IPS-18c (cell line): ENCODE results near the gene CLIP2.
"Not testable (repeated sequence)": the region's sequence is repeated elsewhere in the genome, so short reads cannot be mapped to it uniquely, and the experiment has no call there.

Experiments used
- H3K4me3 ChIP-seq: 2 replicates; pipeline ENCODE4 v1.7.0; 2013; ENCODE audit warnings: low read depth, mild to moderate bottlenecking, low read length, moderate library complexity; ENCODE audit not compliant: insufficient read depth
- H3K9me3 ChIP-seq: one replicate; pipeline ENCODE4 v1.6.1; 2013; ENCODE audit warnings: mild to moderate bottlenecking, low read length, moderate library complexity; ENCODE audit not compliant: control insufficient read depth, insufficient read depth

CLIP2 gene

DNA sequence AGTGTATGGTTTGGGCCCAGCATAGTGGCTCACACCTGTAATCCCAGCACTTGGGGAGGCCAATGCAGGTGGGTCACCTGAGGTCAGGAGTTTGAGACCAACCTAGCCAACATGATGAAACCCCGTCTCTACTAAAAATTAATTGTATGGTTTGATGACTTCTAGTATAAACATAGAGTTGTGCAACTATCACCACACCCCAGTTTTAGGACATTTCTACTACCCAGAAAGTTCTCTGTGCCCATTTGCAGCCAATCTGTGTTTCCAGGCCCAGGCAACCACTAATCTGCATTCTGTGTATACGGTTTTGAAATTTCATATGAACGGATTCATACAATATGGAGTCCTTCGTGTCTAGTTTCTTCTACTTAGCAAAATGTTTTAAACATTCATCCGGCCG lies 20.0 kb downstream of the CLIP2 start:
- no peaks in the 10 kb centered on the region for H3K9me3 ChIP-seq
- no peak overlapping the region for H3K4me3 ChIP-seq

DNA sequence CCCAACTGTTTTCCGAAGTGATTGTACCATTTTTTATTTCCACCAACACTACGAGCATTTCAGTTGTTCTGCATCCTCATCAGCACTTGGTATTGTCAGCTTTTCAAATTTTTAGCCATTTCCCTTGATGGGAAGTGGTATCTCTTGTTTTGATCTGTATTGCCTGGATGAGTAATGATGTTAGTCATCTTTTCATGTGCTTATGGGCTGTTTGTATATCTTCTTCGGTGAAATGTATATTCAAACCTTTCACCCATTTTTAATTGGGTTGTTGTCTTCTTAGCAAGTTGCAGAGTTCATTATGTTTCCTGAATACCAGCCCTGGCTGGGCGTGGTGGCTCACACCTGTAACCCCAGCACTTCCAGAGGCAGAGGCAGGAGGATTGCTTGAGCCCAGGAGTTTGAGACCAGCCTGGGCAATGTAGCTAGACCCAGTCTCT lies 22.1 kb downstream of the CLIP2 start:
- H3K4me3 ChIP-seq = no peak overlapping the region

DNA sequence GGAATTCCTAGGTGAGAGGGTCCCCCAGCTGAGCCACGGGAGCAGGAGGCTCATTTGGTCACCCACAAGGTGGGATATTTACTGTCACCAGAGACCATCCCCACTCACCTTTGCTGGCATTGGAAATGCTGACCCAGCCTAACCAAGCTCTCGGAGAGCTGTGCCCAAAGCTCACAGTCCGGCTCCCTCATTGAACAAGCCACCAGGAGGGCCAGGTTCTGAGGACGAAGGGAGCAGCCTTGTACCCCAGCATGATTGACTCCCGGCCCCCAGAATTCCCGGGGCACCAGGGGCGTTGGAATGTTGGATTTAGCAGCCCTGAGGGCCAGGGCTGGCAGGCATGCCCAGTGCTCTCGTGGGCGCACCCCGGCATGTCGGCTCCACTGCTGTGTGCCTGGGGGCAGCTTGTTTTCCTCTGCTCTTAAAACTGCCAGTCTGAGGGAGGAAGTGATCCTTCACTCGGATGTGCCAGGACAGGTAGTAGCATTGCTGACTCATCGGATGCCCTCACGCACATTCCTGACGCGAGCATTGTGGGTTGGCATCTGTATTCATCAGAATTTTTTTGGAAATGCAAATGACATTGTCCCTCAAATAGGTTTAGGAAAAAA lies 23.3 kb downstream of the CLIP2 start:
- no peak overlapping the region for H3K4me3 ChIP-seq
- no peaks in the 10 kb centered on the region for H3K9me3 ChIP-seq

More for the DNA sequence above, 22.1 kb downstream of the CLIP2 start:
- H3K9me3 ChIP-seq = no peaks in the 10 kb centered on the region

DNA sequence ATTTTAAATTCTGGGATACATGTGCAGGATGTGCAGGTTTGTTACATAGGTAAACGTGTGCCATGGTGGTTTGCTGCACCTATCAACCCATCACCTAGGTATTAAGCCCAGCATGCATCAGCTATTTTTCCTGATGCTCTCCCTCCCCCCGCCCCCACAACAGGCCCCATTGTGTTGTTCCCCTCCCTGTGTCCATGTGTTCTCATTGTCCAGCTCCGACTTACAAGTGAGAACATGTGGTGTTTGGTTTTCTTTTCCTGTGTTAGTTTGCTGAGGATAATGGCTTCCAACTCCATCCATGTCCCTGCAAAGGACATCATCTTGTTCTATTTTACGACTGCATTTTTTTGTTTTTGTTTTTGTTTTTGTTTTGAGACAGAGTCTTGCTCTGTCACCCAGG lies 26.7 kb downstream of the CLIP2 start:
- not testable (repeated sequence) for H3K4me3 ChIP-seq, H3K9me3 ChIP-seq

DNA sequence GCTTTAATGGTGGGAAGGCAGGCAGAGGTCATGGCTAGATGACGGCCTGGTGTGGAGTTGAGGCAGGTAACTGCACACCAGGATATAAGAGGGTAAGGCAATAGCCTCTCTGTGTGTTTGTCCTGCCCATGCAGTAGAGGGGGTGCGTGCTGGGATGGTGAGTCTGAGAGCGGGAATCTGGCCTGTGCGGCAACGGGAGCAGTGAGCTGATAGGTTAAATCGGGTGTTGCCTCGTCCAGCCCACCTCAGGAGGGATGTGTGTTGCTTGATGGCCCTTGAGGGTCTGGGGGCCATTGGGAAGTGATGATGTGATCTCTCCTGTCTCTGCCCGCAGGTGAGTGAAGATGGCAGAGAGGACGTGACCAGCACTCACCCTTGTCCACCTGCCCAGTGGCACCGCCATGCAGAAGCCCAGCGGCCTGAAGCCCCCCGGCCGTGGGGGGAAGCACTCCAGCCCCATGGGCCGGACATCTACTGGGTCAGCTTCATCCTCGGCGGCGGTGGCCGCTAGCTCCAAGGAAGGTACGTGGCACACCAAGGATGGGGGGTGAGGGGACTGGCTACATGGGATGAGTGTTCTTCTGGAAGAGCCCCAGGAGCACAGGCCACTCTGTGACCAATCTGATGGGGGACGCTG lies 28.1 kb downstream of the CLIP2 start:
- H3K9me3 ChIP-seq = no peaks in the 10 kb centered on the region
- H3K4me3 ChIP-seq = no peak overlapping the region

DNA sequence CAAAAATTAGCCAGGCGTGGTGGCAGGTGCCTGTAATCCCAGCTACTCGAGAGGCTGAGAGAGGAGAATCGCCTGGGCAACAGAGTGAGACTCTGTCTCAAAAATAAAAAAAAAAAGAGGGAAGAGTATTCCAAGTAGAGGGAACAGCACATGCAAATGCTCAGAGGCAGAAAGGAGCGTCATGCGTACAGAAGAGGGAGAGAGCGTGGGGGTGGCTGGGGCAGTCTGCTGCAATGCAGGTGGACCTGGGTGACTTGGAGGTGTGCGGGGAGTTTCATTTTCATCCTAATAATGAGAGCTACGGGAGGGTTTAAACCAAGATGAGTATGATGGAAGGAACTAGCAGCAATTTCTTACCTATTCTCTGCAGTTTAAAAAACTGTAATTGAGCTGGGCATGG lies 28.8 kb downstream of the CLIP2 start:
- no peak overlapping the region for H3K4me3 ChIP-seq
- no peaks in the 10 kb centered on the region for H3K9me3 ChIP-seq

DNA sequence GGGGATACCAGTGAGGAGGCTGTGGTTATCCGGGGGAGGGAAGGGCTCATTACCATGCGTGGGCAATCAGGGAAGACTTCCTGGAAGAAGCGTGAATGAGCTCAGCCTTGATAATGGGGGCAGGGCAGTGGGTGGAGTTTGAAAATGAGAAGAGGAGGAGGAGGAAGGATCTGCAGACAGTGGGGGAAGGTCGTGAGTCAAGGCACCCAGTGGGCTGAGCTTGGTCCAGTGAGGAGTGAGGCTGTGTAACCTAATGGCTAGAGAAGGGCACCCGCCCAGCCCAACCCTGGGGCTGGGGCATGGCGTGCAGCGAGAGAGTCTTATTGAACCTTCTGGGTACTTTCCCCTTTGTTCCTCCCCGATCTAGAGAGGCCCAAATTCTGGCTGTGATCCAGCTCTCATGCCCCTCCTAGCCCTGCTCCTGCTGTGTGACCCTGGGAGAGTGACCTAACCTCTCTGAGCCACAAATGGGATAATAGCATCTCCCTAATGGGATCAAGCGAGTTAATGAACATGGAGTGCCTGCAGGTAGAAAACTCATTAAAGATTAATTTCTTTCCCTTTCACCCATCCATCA lies 31.5 kb downstream of the CLIP2 start:
- no peak overlapping the region for H3K4me3 ChIP-seq
- no peaks in the 10 kb centered on the region for H3K9me3 ChIP-seq

DNA sequence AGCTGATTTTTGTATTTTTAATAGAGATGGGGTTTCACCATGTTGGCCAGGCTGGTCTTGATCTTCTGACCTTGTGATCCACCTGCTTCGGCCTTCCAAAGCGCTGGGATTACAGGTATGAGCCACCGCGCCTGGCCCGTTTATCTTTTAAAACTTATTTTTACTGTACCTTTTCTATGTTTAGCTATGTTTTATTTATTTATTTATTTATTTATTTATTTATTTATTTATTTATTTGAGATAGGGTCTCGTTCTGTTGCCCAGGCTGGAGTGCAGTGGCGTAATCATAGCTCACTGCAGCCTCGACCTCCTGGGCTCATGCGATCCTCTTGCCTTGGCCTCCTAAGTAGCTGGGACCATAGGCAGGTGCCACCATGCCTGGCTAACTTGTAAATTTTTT lies 33.7 kb downstream of the CLIP2 start:
- not testable (repeated sequence) for H3K9me3 ChIP-seq, H3K4me3 ChIP-seq

DNA sequence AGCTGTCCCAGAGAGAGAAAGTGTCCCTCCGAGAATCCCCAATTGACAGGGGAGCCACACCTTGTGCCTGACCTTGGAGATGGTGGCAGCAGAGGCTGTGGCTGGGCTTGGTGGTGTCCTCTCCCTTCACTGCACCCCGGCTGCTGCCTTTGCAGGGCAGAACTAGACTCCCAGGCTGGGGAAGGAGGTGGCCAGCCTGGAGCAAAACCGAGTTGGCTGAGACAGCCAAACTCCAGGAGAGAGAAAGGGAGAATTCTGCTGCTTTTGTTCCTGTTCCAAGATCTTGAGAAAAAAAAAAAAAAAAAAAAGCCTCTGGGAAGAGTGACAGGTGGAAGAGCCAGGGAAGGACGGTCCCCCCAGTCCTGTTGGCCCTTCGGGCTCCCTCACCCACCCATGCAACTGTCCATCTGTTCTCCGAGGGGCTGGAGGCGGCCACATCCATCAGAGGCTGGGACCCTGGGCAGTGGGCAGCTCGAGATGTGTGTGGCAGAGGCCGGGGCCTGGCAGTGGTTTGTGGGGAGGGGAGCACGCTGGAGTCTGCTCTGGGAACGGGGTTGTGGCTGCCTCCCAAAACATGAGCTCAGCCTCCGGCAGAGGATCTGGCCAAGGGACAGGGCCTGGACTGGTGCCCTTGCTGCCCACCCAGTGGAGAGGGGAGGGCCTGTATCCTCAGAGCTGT lies 35.5 kb downstream of the CLIP2 start:
- no peaks in the 10 kb centered on the region for H3K9me3 ChIP-seq
- H3K4me3 ChIP-seq = no peak overlapping the region

DNA sequence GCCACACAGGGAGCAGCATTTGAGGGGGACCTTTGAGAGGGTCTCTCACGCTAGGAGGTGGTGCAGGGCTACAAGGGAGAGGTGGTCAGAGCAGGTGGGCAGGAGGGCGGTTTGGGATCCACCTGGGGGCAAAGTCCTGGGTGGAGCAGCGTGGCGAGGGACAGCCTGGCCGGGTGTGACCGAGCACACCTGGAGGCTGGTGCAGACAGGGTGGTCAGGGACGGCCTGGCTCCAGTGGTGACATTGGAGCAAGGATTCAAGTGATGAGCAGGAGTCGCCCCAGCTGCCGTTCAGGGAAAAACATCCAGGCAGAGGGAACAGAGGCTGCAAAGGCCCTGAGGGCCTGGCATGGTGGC lies 36.0 kb downstream of the CLIP2 start:
- H3K4me3 ChIP-seq = no peak overlapping the region
- H3K9me3 ChIP-seq = no peaks in the 10 kb centered on the region

DNA sequence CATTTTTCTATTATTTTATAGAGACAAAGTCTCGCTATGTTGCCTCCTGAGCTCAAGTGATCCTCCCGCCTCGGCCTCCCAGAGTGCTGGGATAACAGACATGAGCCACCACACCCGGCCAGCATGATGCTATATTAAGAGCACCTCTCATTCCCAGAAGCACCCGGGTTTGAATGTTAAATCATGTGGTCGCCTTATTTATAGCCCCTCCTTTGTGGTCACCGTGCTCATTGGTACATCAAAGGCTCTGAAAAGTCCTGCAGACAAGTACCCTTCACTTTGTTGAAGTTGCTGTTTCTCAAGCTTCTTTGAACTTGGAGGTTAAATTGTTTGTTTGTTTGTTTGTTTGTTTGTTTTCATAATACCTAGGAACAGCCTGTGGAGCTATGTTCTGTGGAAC lies 40.0 kb downstream of the CLIP2 start:
- no peaks in the 10 kb centered on the region for H3K9me3 ChIP-seq
- no peak overlapping the region for H3K4me3 ChIP-seq

DNA sequence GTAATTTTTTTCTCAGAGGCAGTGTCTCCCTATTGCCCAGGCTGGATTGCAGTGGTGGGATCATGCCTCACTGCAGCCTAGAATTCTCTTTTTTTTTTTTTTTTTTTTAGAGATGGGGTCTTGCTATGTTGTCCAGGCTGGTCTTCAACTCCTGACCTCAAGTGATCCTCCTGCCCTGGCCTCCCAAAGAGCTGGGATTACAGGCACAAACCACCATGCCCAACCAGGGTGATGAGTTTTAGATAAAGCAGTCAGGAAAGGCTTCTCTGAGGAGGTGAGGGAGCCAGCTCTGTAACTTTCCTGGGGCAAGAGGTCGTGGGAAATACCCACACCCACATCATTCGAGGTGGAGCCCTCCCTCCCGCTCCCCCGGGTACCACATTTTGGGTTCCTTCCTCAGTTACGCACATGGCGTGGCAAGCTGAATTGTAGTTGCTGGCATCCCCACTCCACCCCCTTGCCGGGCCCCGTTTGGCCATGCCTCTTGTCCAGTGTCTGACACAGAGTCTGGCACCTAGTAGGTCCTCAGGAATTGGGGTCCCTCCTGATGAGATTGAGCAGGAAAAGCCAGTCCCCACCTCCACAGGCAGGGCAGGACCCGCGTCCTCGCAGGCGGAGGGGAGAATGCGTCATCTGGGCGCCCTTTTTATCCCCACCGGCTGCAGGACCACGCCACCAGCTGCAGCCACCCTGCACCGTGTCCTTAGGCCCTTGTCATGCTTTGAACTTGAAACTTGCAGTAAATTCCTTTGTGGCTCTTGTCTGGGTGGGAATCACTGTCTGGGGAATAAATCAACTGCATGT lies 43.4 kb downstream of the CLIP2 start:
- no peak overlapping the region for H3K4me3 ChIP-seq
- peaks cover 2% of the 10 kb centered on the region for H3K9me3 ChIP-seq

DNA sequence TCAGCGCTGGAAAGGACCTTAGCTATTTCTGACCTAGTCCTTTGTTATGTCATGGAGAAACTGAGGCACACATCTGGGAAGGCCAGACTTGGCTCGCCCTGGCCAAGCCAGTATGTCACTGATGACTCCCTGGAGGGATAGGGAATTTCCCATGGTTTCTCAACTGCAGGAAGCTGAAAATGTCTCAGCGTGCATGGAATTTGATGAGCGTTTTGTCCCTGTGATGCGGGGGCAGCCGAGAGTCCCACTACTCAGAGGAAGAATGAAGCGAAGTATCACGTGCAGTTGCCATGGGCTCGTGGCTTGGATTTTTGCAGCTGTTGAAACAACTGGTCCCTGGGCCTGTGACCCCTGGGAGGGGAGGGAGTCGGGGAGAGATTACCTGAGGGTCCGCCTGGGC lies 44.8 kb downstream of the CLIP2 start:
- H3K9me3 ChIP-seq = peaks cover 2% of the 10 kb centered on the region

DNA sequence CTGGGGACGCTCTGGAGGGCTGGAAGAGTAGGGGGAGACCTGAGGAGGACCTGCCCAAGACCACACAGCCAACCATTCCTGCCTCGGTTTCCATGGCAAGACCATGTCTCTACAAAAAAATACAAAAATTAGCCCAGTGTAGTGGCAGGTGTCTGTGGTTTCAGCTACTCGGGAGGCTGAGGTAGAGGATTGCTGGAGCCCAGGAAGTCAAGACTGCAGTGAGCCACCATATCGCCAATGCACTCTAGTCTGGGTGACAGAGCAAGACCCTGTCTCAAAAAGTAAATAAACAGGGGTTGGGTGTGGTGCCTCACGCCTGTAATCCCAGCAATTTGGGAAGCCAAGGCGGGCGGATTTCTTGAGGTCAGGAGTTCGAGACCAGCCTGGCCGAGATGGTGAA lies 48.7 kb downstream of the CLIP2 start:
- Histone ChIP-seq H3K4me3 (no peak overlapping the region), H3K9me3 (peaks cover 2% of the 10 kb centered on the region)

More for the DNA sequence above, 44.8 kb downstream of the CLIP2 start:
- H3K4me3 ChIP-seq = no peak overlapping the region

DNA sequence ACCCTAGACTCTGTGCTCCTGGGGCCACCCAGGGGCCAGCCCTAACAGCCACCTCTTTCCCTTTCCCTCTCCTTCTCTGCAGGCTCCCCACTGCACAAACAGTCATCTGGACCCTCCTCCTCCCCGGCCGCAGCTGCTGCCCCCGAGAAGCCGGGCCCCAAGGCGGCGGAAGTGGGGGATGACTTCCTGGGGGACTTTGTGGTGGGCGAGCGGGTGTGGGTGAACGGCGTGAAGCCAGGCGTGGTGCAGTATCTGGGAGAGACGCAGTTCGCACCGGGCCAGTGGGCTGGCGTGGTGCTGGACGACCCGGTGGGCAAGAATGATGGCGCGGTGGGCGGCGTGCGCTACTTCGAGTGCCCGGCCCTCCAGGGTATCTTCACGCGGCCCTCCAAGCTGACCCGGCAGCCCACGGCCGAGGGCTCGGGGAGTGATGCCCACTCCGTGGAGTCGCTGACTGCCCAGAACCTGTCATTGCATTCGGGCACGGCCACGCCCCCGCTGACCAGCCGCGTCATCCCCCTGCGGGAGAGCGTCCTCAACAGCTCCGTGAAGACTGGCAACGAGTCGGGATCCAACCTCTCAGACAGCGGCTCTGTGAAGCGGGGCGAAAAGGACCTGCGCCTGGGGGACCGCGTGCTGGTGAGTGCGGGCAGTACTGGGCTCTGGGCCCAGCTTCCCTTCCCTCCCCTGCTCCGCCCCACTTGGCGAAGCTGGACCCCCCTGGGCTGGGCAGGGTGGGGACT lies 49.3 kb downstream of the CLIP2 start:
- Histone ChIP-seq H3K4me3 (no peak overlapping the region), H3K9me3 (peaks cover 2% of the 10 kb centered on the region)

DNA sequence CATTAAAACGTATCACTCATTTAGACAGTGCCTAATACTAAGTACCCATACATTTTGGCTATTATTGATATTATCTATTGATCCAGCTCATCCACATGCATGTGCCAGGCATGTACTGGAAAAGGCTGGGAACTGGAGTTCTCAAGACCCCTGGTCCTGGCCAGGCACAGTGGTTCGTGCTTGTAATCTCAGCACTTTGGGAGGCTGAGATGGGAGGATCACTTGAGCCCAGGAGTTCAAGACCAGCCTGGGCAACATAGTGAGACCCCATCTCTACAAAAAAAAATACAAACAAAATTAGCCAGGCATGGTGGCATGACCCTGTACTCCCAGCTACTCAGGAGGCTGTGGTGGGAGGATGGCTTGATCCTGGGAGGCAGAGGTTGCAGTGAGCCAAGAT lies 50.4 kb downstream of the CLIP2 start:
- H3K4me3 ChIP-seq, H3K9me3 ChIP-seq: not testable (repeated sequence)
